ENCODE data around the gene CHRNA4. TPM values are rescaled to one million over a fixed set of nuclear protein-coding genes. Genes with fewer than 3 reads are reported as not detected.

CHRNA4 gene
- total and polyA plus RNA-seq, 2 of the 13 experiments (the other 11 are each of a cell fraction or from before 2014, with no cell fraction given) = not detected

- TF ChIP-seq TMF1 (CRISPR knock-in tag; IDR thresholded peaks at IDR 0.05; ENCODE audit: low read depth) (0 out of 2 replicates have a peak, but pooled peaks have one; percentile 45), ZNF564 (CRISPR knock-in tag; IDR thresholded peaks at IDR 0.05) (no peak), ZFP41 (CRISPR knock-in tag; IDR thresholded peaks at IDR 0.05; ENCODE audit: borderline replicate concordance) (no peak), SSRP1 (CRISPR knock-in tag; IDR thresholded peaks at IDR 0.05) (no peak), ZNF841 (CRISPR knock-in tag; IDR thresholded peaks at IDR 0.05; ENCODE audit: borderline replicate concordance) (no peak), ZNF543 (CRISPR knock-in tag; IDR thresholded peaks at IDR 0.05) (no peak), ZNF574 (CRISPR knock-in tag; IDR thresholded peaks at IDR 0.05) (no peak; the same call in 1 of the 2 replicates), PCBP1 (IDR thresholded peaks at IDR 0.05; ENCODE audit: borderline replicate concordance, low read depth, low read length) (no peak), ZSCAN22 (CRISPR knock-in tag; IDR thresholded peaks at IDR 0.05) (no peak), ZNF883 (CRISPR knock-in tag; IDR thresholded peaks at IDR 0.05; ENCODE audit: not compliant biosample characterization) (no peak), SP1 (IDR thresholded peaks at IDR 0.05) (no peak), SP1 (CRISPR knock-in tag; IDR thresholded peaks at IDR 0.05) (no peak), ZNF670 (CRISPR knock-in tag; IDR thresholded peaks at IDR 0.05; ENCODE audit: borderline replicate concordance) (no peak), KLF16 (CRISPR knock-in tag; IDR thresholded peaks at IDR 0.05) (no peak), ZNF607 (CRISPR knock-in tag; IDR thresholded peaks at IDR 0.05; ENCODE audit: borderline replicate concordance) (no peak), ZNF354B (CRISPR knock-in tag; IDR thresholded peaks at IDR 0.05) (no peak), HNF4G (IDR thresholded peaks at IDR 0.05; ENCODE audit: borderline replicate concordance, low read depth, low read length) (peak; percentile 26; the same call in 1 of the 2 replicates), HNF4G (CRISPR knock-in tag; IDR thresholded peaks at IDR 0.05; ENCODE audit: borderline replicate concordance, low read depth) (no peak)
- TF ChIP-seq, protein P1, sequence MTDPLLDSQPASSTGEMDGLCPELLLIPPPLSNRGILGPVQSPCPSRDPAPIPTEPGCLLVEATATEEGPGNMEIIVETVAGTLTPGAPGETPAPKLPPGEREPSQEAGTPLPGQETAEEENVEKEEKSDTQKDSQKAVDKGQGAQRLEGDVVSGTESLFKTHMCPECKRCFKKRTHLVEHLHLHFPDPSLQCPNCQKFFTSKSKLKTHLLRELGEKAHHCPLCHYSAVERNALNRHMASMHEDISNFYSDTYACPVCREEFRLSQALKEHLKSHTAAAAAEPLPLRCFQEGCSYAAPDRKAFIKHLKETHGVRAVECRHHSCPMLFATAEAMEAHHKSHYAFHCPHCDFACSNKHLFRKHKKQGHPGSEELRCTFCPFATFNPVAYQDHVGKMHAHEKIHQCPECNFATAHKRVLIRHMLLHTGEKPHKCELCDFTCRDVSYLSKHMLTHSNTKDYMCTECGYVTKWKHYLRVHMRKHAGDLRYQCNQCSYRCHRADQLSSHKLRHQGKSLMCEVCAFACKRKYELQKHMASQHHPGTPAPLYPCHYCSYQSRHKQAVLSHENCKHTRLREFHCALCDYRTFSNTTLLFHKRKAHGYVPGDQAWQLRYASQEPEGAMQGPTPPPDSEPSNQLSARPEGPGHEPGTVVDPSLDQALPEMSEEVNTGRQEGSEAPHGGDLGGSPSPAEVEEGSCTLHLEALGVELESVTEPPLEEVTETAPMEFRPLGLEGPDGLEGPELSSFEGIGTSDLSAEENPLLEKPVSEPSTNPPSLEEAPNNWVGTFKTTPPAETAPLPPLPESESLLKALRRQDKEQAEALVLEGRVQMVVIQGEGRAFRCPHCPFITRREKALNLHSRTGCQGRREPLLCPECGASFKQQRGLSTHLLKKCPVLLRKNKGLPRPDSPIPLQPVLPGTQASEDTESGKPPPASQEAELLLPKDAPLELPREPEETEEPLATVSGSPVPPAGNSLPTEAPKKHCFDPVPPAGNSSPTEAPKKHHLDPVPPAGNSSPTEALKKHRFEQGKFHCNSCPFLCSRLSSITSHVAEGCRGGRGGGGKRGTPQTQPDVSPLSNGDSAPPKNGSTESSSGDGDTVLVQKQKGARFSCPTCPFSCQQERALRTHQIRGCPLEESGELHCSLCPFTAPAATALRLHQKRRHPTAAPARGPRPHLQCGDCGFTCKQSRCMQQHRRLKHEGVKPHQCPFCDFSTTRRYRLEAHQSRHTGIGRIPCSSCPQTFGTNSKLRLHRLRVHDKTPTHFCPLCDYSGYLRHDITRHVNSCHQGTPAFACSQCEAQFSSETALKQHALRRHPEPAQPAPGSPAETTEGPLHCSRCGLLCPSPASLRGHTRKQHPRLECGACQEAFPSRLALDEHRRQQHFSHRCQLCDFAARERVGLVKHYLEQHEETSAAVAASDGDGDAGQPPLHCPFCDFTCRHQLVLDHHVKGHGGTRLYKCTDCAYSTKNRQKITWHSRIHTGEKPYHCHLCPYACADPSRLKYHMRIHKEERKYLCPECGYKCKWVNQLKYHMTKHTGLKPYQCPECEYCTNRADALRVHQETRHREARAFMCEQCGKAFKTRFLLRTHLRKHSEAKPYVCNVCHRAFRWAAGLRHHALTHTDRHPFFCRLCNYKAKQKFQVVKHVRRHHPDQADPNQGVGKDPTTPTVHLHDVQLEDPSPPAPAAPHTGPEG (CRISPR knock-in tag; IDR thresholded peaks at IDR 0.05) = no peak
- TF ChIP-seq, protein P2, sequence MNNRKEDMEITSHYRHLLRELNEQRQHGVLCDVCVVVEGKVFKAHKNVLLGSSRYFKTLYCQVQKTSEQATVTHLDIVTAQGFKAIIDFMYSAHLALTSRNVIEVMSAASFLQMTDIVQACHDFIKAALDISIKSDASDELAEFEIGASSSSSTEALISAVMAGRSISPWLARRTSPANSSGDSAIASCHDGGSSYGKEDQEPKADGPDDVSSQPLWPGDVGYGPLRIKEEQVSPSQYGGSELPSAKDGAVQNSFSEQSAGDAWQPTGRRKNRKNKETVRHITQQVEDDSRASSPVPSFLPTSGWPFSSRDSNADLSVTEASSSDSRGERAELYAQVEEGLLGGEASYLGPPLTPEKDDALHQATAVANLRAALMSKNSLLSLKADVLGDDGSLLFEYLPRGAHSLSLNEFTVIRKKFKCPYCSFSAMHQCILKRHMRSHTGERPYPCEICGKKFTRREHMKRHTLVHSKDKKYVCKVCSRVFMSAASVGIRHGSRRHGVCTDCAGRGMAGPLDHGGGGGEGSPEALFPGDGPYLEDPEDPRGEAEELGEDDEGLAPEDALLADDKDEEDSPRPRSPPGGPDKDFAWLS (CRISPR knock-in tag; IDR thresholded peaks at IDR 0.05; ENCODE audit: borderline replicate concordance) = no peak
Measured at GRCh38 chr20:63377256-63377941, 16.2 kb upstream of the CHRNA4 start (continued).
